SK-N-MC (cell line): ENCODE results near the gene ATP13A2.

Experiments used
- EZH2 ChIP-seq: fragments of 200-600 bp; sonication (generic); IDR thresholded peaks from one replicate; pipeline ENCODE4 v1.6.1; 2017; ENCODE audit warnings: antibody characterized with exemption
- FOXP2 ChIP-seq: optimal IDR thresholded peaks from 2 replicates; pipeline ENCODE3; 2011; ENCODE audit warnings: mild to moderate bottlenecking, moderate library complexity; ENCODE audit not compliant: insufficient read depth; ENCODE audit errors: extremely low read length, control extremely low read depth
- POLR2AphosphoS5 ChIP-seq: IDR thresholded peaks from 2 replicates; pipeline ENCODE4 v1.6.1; 2012; ENCODE audit warnings: mild to moderate bottlenecking, low read depth, low read length, borderline replicate concordance

DNA sequence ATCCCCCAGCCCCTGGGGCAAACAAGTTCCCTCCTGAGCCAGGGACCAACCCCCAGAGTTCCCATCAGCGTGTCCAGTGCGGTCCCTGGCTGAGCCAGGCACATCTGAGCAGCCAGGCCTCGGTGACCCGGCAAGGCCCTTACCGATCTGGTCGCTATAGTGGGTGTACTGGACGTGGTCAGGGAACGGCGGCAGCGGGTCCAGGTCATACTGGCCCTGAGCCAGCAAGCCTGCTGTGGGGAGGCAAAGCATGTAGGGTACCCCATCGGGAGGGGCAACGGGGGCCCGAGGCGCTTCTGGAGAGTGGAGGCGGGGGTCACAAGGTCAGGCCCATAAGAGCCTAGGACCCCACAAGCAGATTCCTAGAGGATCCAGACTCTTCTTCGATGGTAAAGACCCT is 34.8 kb downstream of the ATP13A2 start:
- TF ChIP-seq EZH2 (no peak), POLR2AphosphoS5 (no peak), FOXP2 (no peak)
